ENCODE data around the gene JARID2.
A peak's percentile ranks its signal among the peaks of the same experiment; 100 is the strongest.

JARID2 gene

DNA sequence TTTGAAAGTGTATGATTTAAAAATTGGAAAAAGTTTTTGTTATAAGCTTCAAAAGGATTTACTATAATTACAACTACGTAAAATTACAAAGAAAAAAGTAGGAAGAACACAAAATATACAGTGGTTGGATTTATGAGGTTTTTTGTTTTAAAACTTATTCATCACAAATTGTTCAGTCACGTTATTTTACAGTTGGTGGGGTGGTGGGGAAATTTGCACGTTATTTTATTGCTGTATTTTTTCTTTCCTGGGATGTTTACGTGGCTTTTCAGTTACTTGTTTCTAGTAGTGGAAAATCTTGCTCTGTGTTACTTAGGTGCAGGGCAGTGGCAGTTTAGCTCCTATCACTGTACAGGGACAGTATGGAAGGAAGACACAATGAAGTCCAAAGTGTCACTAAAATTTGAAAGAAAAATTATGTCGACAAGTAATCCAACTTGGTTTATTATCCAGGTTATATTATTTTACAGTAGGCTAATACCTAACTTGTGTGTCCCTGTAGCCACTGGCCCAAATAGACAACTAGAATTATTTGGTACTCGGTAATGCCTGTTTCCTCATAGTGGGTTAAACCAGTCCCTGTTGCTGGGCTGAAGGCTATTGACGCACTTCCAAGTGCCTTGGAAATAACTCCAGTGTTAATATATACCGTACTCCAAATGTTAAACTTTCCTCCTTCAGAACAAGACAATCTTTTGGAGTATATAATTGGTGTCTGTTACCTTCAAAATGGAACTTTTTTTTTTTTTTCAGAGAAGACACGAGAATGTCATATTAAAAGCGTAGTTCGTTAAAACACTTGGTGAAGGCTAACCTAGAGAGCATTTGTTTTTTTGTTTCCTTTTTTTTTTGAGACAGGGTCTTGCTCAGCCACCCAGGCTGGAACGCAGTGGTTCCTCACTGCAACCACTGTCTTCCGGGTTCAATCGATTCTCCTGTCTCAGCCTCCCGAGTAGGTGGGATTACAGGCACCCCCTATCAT, 4.6 kb downstream of the JARID2 start:
- Histone ChIP-seq H3K4me3 (peak overlapping the region in 3 of 10 experiments; percentile 86 to 97 (median 95); a peak in 6 of 20 replicates), H3K9ac (peak overlapping the region in 4 of 11 experiments; percentile 16 to 96 (median 92); a peak in 8 of 22 replicates), H3K4me1 (peaks cover 64 to 68% (median 67%) of the 10 kb centered on the region in 10 experiments), H3K27ac (peak overlapping the region in 8 of 11 experiments; percentile 1 to 89 (median 79); a peak in 11 of 22 replicates), H4K20me1 (peaks cover 68 to 89% (median 82%) of the 10 kb centered on the region in 11 experiments), H3K9me3 (replicated peaks in 1 of 11) (no peaks in the 10 kb centered on the region), H3K36me3 (peaks cover 0 to 16% (median 0%) of the 10 kb centered on the region in 11 experiments; a peak in 3 of 22 replicates), H3K4me2 (peak overlapping the region; percentile 31 to 93 (median 85); a peak in 21 of 22 replicates), H3K27me3 (no peaks in the 10 kb centered on the region)
- no peak for TF ChIP-seq Cebpa-rat (IDR thresholded peaks at IDR 0.05)

DNA sequence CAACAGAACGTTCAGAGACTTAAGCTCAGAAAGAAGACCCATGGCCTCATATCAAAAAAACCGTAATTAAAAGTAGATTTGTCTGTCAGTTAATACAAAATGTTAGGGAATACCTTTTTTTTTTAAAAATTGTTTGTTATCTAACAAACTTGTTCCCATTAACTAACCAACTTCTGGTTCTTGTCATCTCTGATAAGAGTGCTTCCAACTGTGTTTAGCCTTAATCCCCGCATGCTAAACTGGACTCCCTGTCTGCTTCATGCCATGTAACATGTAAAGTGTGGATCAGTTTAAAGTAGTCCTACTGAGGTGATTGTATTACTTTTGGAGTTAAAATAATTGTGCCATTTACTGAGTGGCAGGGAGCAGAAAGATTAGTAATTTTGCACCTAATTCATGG, 6.3 kb downstream of the JARID2 start:
- Histone ChIP-seq H3K4me2 (peak overlapping the region; percentile 31 to 93 (median 85); a peak in 21 of 22 replicates), H3K9me3 (replicated peaks in 1 of 11) (no peaks in the 10 kb centered on the region), H3K4me1 (peaks cover 82 to 85% (median 84%) of the 10 kb centered on the region in 10 experiments), H3K27ac (peak overlapping the region in 6 of 11 experiments; percentile 4 to 75 (median 71); a peak in 10 of 22 replicates), H3K9ac (peak overlapping the region in 9 of 11 experiments; percentile 12 to 68 (median 41); a peak in 8 of 22 replicates), H4K20me1 (peaks cover 77 to 93% (median 92%) of the 10 kb centered on the region in 11 experiments), H3K4me3 (no peak overlapping the region), H3K36me3 (peaks cover 0 to 26% (median 0%) of the 10 kb centered on the region in 11 experiments; a peak in 7 of 22 replicates), H3K27me3 (no peaks in the 10 kb centered on the region)
- no peak for TF ChIP-seq Cebpa-rat (IDR thresholded peaks at IDR 0.05)

DNA sequence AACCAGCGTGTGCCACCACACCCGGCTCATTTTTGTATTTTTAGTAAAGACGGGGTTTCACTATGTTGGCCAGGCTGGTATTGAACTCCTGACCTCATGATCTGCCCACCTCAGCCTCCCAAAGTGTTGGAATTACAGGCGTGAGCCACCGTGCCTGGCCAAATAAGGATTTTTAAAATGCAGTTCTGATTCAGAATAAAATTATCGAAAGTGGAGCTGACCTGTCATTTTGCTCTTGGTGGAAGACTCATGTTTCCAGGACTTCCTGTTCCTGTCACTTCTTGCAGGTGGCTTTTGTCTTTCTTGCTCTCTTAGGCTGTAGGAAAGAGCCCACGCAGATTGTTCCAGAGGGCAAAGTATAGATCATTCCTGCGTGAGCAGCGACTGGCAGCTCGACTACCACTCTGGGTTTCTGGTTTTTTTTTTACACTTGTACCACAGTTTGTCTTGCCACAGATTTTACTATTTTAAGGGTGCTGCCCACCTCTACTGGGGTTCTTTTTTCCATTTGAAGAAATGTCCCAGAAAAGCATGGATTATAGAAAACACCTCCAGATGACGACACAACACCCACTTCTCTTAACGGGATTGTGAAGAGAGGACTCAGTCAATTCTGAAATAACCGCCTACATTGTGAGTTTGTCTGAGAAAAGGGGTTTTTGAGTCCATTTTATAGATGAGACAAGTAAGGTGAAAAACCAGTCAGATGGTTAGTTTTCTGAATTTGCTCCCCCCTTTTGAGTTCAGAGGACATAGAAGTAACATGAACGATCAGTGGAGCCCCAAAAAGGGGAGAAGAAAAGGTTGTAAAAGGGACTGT, 7.5 kb downstream of the JARID2 start:
- Histone ChIP-seq H3K9ac (peak overlapping the region; percentile 12 to 68 (median 59); a peak in 19 of 22 replicates), H3K27me3 (no peaks in the 10 kb centered on the region), H3K36me3 (peaks cover 0 to 31% (median 3%) of the 10 kb centered on the region in 11 experiments; a peak in 7 of 22 replicates), H3K27ac (peak overlapping the region; percentile 2 to 75 (median 70); a peak in 21 of 22 replicates), H3K4me2 (peak overlapping the region; percentile 75 to 93 (median 85)), H3K4me1 (peaks cover 94 to 97% (median 96%) of the 10 kb centered on the region in 10 experiments), H3K9me3 (replicated peaks in 1 of 11) (no peaks in the 10 kb centered on the region), H4K20me1 (peaks cover 85 to 97% (median 97%) of the 10 kb centered on the region in 11 experiments), H3K4me3 (no peak overlapping the region; a peak in 1 of 20 replicates)
- TF ChIP-seq Cebpa-rat (IDR thresholded peaks at IDR 0.05): no peak

DNA sequence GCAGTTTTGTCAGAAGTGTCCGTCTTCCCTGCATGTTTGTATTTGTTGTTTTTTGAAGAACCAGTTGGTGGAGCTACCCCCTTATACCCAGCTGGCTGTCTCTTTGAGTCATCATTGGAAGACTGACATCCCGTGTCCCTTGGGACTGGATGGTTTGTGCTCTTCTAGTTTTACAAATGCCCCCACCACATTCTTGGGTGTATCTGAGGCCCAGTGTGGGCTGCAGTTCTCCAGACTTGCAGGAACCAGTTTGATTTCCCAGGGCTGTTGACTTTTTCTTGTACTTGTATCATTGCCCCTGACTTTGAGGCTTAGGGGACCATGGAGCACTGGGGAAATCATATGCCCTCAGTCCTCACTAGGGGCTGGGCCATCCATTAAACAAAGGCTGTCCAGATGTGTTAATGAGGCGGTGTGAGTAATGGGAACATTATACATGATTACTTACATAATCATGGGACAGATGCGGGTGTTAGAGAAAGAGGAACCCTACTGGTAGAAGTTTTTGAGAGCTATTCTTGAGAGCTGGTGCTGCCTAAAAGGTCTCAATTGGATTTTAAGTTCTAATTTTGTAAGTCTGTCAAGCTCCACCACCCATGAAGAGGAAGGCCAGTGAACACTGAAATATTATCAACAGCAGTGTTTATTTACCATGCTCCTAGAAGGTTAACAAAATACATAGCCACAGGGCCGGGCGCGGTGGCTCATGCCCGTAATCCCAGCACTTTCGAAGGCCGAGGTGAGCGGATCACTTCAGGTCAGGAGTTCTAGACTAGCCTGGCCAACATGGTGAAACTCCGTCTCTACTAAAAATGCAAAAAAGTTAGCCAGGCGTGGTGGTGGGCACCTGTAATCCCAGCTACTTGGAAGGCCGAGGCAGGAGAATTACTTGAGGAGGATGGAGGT, 8.5 kb downstream of the JARID2 start:
- no peak for TF ChIP-seq Cebpa-rat (IDR thresholded peaks at IDR 0.05)
- peaks cover 0 to 31% (median 3%) of the 10 kb centered on the region in 11 experiments; a peak in 7 of 22 replicates for H3K36me3 ChIP-seq
- H4K20me1 ChIP-seq: peaks cover 87 to 100% (median 100%) of the 10 kb centered on the region in 11 experiments
- peak overlapping the region in 10 of 11 experiments; percentile 53 to 75 (median 71); a peak in 21 of 22 replicates for H3K27ac ChIP-seq
- H3K4me3 ChIP-seq: peak overlapping the region in 3 of 10 experiments; percentile 18 to 29 (median 28); a peak in 4 of 20 replicates
- peak overlapping the region; percentile 75 to 93 (median 85) for H3K4me2 ChIP-seq
- H3K9ac ChIP-seq: peak overlapping the region in 10 of 11 experiments; percentile 12 to 68 (median 60); a peak in 17 of 22 replicates
- peaks cover 97 to 100% (median 100%) of the 10 kb centered on the region in 10 experiments for H3K4me1 ChIP-seq
- no peaks in the 10 kb centered on the region for H3K27me3 ChIP-seq
- no peaks in the 10 kb centered on the region for H3K9me3 ChIP-seq (replicated peaks in 1 of 11)

DNA sequence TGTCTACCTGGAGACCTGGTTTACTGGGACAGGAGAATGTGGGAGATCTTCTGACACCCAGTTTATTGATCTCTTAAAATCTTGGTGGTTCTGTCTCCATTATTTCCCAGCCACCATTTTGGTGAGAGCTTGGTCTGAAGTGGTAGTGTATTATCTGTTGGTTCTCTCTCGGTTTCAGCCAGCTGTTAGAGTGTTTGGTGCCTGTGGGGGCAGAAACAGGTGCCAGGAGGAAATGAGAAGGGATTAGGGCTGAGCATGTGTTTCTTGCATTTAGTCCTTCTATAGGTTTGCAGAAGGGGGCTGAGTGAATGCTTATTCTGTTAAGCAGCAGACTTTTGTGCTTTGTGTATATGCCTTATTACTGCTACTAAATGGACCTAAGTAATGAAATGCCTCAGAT, 9.6 kb downstream of the JARID2 start:
- no peak overlapping the region for H3K4me3 ChIP-seq
- peaks cover 0 to 31% (median 3%) of the 10 kb centered on the region in 11 experiments; a peak in 7 of 22 replicates for H3K36me3 ChIP-seq
- H3K4me2 ChIP-seq: peak overlapping the region; percentile 75 to 93 (median 85)
- no peaks in the 10 kb centered on the region for H3K9me3 ChIP-seq (replicated peaks in 1 of 11)
- H3K4me1 ChIP-seq: peaks cover 97 to 100% (median 100%) of the 10 kb centered on the region in 10 experiments
- H3K27ac ChIP-seq: peak overlapping the region in 9 of 11 experiments; percentile 63 to 75 (median 72); a peak in 17 of 22 replicates
- H3K9ac ChIP-seq: peak overlapping the region in 5 of 11 experiments; percentile 14 to 67 (median 59); a peak in 6 of 22 replicates
- peaks cover 88 to 100% (median 100%) of the 10 kb centered on the region in 11 experiments for H4K20me1 ChIP-seq
- H3K27me3 ChIP-seq: no peaks in the 10 kb centered on the region
- TF ChIP-seq Cebpa-rat (IDR thresholded peaks at IDR 0.05): no peak

DNA sequence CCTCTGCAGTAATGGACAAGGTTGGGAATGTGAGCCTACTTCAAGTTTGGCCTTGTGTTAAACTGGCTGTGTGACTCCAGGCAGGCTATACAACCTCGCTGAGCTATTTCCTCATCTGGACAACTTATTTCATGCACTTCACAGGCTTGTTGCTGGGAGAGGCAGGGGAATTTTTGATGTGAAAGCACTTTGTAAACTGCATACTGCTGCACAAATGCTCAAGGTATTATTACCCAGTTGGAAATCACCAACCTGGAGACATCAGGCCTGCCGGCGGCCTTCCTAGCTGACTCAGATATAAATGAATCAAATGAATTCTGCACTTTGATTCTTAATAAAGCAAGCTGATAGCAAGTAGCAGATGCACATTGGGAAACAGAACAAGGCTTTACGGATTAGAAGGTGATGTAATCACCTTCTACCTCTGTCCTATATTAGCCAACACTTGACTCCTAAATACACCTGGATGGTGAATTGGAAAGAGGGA, 10.1 kb downstream of the JARID2 start:
- H4K20me1 ChIP-seq: peaks cover 88 to 100% (median 100%) of the 10 kb centered on the region in 11 experiments
- peak overlapping the region in 6 of 11 experiments; percentile 63 to 75 (median 74); a peak in 10 of 22 replicates for H3K27ac ChIP-seq
- no peak overlapping the region for H3K4me3 ChIP-seq
- H3K36me3 ChIP-seq: peaks cover 0 to 27% (median 4%) of the 10 kb centered on the region in 11 experiments; a peak in 8 of 22 replicates
- H3K9ac ChIP-seq: peak overlapping the region in 1 of 11 experiments; percentile 36; a peak in 1 of 22 replicates
- H3K27me3 ChIP-seq: no peaks in the 10 kb centered on the region
- H3K4me2 ChIP-seq: peak overlapping the region; percentile 75 to 93 (median 85)
- peaks cover 94 to 100% (median 99%) of the 10 kb centered on the region in 10 experiments for H3K4me1 ChIP-seq
- H3K9me3 ChIP-seq (replicated peaks in 1 of 11): no peaks in the 10 kb centered on the region
- no peak for TF ChIP-seq Cebpa-rat (IDR thresholded peaks at IDR 0.05)

All from BLaER1 treated with 17β-estradiol and CSF1 and Interleukin-3, amounts not matched to agents 10 nM and 100 nM (cell line).